HG02610 (cell line): ENCODE measurements around the gene TBX15.

ENCODE experiments used
- ATAC-seq: cut with Tn5 transposase; IDR thresholded peaks from one replicate; pipeline ENCODE4 v1.9.1; 2021; ENCODE audit warnings: mild to moderate bottlenecking, moderate library complexity; ENCODE audit not compliant: unreplicated experiment

Gene TBX15

DNA sequence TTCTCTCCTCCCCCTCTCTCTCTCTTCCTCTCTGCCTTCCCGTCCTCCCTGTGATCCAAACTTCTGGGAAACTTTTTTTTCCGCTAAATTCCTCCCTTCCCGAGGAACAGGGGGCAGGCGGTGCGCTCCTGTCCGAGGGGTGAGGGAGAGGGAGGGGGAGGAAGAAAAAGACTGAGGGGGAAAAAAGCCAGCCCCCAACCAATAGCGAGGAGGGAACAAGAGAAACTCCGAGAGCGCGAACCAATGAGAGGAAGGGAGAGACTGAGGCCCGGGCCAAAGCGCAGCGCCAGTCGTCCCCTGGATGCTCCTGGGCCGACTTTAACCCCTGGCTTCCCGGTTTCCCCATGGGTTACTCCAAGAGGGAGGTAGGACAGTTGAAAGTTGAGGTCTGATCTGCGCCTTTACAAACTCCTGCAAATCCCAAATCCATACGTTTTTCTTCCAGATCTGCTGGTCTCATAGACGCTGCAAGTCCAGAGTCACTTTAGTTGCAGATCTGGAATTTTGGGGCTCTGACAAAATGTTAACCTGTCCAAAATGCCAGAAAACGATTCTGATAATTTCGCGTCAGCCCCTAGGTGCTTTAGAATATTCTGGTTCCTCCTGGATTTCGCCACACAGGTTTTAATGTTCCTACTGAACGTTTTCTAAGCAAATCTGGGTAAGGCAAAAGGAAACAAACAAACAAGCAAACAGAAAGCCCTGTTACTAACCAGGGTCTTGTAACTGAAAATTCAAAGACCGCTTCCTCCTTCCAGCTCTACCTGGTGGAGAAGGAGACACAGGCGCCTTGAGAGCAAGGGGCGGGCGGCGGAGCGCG, at the start of gene TBX15:
TBX15 (minus strand) TSS at position 158 of the 820 bp plus-strand sequence. CDS start 548 bp downstream, outside the sequence.
- no peak for ATAC-seq

DNA sequence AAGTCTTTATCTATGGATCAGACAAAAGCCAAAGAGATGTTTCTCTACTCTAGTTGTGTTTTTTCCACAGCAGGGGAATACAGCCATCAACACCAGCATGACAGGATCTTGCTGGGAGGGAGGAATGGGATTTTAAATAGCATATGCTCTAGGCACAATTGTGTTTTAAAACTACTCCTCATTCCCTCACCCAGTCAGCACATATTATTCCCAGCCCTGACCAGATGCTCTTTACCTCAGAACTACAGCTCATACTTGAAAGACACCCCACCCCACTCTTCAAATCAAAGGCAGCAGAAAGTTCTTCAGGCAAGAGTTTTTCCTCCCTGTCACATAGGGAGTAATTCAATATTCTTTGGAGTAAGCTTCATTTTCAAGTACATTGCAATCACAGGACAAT, 46.2 kb upstream of the TBX15 start:
- ATAC-seq, result no peak

DNA sequence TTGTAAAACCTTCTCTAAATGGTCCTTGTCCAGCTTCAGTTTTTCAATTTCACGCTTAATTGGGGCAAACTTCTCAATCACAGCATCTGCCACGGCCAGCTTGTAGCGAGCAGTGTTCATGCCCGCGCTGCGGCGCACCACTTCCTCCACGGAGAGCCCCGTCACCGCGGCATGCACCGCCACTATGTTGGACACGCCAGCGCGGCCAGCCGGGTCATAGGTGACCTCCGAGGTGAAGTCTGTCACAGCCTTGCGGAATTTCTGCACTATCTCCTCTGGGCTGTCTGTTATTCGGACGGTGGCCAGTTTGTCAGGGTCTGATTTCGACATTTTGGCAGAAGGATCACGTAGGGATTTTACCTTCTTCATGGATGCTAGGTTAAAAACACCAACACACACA, 44.8 kb upstream of the TBX15 start:
- no peak for ATAC-seq

DNA sequence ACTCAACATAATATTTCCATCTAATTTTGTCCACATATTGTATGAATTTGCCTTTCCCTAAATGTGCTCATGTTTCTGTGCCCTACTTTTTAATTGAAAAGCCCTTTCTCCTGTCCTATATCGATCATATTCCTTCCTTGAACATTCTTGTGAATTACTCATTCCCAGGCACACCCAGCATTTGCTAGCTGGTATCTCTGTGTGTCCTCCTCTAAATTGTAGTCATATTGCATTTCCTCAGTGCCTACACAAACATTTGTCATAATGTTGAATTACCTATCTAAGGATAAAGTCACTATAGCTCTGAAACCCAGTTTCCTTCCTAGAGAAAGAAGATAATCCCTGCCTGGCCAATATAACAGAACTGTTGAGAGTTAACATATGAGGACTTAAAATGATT, 39.6 kb upstream of the TBX15 start:
- ATAC-seq, result no peak

DNA sequence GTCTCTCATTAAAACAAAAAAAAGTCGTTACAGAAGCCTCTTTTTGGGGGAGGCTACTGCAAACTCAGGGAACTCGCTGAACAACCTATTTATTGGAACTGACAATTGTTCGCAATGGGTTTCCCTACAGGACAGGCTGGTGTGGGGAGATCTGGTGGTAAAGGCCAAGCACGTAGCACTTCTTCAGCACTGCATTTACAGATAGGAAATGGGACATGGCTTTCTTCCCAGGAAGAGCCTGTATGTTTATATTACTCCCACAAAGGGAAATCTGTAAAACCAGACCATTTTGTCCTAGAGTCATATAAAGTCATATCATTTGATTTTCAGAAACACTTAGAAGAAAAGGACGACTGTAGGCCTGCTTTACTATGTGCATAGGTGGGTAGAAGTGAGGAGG, 38.8 kb upstream of the TBX15 start:
- ATAC-seq, result no peak

DNA sequence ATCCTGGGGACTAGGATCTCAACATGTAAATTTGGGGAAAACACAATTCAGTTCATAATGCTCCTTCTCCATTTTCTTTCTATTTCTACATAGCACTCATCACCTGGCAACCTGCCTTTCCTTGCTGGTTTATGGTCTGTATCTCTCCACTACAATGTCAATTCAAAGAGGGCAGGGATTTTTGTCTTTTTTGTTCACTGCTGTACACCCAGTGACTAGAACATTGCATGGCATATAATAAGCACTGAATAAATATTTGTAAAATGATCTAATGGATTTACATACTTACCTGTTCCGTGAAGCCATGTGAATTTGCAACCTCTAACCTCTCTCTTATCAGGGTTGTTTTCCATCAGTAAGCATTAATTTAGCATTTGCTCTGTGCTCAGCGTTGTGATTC, 27.4 kb upstream of the TBX15 start:
- no peak for ATAC-seq

DNA sequence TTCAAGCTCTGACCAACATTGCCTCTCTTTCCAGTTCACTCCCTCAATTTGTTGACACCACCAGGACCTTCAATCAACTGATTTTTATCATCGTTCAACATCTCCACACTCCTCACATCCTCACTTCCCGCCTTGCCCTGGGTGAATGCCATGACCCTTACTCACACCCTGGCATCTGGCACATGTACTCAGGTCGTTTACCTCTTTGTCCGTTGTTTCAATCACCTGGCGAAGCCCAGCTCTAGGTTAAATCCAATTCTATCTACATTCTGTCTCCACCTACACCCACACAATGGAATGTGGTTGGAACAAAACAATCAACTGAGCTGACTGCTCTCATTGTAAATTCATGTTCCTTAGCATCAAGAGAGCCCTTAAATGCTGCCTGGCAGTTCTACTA, 24.2 kb upstream of the TBX15 start:
- ATAC-seq, result no peak

DNA sequence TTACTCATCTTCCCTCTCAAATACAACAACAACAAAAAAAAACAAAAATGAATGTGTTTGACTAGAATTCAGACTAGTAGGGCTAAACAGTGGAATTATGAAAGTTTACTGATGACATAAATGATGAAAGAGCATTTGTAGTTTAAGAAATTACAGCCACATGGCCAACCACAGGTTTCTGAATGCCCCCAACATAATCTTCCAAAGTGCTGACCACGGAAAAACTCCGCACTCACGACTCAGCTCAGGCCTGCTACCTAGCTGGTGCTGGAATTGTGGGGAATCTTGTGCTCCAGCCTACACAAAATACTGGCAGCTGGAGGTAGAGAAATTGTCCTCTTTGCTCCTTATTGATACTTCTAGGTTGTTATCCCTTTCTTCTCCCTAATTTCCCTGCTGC, 23.6 kb upstream of the TBX15 start:
- ATAC-seq, result no peak

DNA sequence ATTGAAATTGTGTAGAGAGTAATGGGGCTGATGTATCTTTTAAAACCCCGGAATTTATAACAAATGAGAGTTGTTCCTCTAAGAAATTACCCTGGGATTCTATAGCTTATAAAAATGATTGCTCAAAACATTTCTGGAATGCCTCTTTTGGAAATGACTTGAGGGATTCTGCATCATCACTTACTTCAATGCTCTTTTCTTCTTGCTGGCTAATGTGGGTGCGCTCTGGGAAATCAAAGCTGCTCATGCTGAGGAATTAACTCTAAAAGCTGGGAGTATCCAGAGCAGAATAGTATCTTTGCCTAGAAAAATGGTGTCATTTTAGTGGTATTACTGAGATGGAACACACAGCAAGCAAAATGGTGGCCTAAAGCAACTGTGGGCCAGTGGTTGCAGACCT, 23.0 kb upstream of the TBX15 start:
- no peak for ATAC-seq

DNA sequence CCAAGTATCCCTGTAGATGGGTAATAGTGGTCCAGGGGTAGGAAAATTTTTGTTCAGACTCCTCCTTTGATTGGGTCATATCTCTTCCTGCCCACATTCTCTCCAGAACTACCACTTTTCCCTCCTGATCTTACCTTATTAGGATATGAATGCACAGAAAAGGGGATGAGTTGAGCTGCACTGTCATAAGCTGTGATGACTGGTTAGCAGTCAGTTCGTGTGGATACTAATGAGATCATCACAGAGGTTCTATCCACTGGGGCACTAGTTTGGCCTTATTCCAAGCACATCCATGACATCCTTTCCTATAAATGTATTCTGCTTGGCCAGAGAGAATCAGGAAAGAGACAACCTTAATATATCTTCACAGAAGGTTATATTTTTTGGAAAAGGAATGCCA, 22.1 kb upstream of the TBX15 start:
- no peak for ATAC-seq

DNA sequence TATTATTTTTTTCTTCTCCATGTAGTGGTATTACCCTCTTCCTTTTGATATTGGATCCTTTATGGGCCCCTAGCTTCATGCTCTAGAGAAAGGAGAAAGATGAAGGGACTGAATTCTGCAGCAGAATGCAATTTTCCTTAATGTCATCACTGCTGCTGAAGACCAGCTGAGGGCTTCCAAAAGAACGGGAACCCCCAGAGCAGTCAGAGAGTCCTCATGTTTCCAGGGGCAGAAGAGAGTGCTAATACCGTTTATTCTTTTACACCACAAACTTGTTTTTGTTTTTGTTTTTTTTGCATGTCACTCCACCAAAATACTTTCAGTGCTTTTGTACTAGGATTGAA, 21.1 kb upstream of the TBX15 start:
- no peak for ATAC-seq

DNA sequence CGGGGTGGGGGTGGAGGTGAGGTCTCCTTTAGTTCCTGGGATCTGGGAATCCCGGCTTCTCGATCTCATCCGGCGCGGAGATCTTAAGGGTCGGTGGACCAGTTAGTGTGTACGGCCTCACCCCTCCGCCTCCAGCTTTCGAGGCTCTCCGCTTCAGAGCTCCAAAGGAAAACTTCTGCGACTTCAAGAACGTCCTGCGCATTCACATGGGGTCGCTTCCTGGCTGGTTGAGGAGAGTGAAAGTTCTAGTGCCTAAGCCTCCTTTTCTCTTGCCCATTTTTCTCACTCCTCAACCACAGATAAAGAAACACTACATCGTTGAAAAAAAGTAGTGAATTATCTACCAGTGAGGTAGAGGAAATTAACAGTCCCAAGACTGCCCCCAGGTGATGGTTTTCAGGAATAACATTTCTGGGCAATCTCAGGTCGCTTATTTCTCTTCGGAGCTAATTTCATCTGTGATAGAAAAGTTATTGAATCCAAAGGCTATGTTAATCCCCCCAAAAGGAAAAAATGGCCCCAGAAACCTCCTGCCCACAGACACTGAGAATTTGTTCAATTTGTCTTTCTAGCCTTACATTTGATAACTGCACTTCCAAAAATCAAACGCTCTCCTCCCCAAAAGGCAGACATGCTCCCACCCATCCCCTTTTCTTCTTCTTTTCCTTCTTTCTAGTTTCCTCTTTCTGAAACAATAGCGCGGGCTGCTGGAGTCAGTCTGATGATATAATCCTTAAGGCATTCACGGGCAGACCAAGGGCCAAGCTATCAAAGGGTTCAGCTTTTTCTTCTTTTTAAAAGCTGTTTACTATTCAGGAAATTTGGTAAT, 20.6 kb upstream of the TBX15 start:
- ATAC-seq, result no peak

DNA sequence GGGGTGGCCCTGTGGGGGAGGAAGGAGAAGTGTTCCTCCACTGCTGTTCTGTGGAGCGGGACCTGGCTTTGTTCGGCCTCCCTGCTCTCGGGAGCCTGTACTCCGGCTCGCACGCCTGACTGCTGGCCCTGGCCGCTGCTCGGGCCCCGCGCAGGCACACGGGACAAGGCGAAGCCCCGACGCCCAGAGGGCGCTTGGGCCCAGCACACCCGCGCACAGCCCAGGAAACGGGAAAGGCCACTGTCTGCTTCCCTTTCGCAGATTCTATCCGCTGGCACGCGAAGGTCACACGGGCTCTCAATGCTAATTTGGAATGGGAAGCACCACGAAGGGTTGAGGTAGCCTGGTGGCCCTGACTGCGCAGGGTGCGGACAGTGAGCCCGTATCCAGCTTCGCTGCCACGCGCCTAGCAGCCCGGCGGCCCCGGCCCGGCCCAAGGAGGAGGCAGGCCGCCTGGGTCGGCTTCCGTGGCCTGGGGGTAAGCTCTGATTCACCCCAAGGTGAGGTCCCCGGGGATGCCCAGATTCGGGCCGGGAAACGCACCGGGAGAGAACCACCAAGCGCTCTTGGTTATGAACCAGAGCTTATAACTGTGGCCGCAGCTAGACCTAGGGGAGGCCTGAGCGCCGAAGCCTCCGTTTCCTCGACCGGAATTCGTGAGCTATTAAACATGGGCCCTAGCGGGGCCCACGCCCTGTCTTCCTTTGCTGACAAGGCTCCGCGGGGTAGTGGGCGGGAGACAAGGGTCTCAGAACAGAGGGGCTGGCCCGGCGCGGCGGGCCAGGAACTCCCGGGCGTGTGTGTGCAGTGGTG, 19.7 kb upstream of the TBX15 start:
- no peak for ATAC-seq

DNA sequence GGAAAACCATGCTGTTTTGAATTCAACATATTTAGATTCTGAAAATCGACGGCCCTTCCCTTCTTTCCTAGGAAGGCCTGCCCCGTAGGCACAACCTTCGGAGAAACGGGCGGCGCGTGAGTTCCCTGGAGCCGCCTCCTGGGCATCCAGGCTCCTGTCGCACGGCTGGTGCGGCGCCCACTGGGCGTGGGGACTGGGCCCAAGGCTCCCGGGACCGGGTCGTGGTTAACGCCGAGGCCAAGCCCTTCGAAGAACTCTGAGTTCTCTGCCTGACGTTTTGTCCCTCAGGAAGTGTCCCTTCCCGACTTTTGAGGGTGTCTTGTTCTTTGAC, 19.2 kb upstream of the TBX15 start:
- no peak for ATAC-seq

DNA sequence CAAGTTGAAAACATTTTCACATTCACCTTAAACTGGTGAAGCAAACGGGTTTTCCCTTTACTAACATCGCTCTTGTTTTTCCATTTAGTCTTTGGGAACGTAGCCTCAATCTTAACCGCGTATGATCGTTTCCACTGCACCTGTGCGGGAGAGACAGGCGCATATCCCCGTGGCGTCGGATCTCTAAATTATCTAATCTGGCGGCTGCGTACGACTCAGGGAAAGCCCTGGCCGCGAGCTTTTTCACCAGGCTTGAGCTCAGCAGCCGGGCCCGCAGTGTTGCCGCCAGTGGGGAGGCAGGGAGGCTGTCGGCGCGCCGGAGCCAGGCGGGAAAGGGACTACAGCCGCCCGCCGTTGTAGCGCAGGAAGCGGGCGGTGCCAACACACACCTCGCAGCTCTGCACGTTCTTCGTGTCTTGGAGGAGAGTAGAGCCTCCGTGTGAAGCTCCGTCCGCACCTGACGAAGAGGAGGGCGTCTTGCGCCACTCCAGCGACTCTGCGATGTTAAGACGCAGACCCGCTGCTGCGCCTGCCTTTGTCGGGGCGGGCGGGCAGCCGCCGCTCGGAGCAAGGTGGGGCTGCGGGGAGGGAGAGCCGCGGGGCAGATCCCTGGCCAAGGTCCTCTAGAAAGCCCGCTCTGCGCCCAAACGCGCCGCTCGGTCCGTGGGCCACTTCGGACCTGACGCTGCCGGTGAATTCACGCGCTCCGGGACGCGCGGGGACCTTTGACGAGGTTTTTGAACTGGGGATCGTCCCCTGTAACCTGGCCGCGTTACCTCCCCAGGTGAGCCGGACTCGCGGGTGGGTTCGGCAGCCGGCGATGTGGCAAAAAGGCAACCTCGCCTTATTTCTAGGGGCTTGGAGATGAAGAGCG, 18.5 kb upstream of the TBX15 start:
- ATAC-seq, result no peak

DNA sequence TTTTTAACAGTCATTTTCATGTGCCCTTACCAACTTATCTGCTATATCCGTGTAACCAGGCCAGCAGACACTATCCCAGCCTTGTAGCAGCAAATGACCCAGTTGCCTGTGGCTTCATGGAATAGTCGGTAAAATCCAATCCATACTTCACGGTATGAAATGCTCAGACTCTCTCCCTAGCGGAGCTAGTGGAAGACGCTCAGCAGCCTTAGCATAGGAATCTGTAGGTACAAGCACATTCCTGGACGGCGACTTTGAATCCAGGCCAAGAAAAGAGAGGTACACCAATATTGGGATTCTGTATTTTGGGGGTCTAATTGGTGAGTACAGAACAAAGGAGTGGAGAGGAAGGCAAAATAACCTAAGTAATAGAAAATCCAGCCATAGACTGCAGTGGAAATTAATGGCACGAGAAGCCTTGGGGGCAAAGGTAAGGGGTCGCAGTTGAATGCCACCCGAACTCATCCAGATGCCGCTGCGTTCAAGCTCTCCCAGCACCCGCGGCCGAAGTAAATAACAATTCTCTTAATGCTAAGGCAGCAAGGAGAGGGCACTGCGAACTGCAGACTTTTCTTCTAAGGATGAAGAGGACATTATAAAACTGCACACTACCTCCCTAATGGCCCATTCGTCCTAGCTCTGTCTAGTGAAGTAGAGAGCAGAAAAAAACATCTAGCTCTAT, 17.7 kb upstream of the TBX15 start:
- no peak for ATAC-seq

DNA sequence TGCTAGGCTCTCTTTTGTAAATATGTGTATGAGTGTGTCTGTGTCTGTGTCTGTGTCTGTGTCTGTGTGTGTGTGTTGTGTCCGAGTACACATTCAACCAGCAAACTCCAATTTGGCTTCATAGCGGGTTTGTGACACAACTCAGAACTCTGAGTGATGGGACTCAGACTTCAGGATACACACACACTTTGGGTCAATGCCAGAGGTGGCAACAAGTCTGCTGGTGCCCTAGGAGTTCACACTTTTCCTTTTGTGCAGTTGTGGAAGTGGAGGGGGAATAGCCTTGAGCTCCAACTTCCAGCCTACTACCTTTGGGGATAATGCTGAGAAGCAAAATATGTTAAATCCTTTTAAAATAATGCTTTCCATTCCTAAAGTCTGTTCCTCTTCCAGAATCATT, 16.6 kb upstream of the TBX15 start:
- no peak for ATAC-seq

DNA sequence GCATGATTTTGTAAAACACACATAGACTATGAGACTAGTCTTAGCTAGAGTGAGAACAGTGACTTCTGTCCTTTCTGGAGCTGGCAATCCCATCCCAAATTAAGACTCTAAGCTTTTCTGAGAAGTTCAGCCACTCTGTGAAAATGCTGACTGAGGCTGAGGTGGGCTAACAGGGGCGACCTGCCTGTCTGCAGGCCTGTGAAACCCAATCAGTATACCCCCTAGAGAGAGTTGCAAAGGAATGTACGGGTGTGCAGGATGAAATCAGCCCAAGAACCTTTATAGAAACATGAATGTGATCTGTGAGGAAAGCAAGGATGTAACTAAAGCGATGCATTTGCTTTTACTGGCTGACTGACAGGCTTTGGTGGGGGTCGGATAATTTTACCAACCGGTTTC, 16.0 kb upstream of the TBX15 start:
- no peak for ATAC-seq

DNA sequence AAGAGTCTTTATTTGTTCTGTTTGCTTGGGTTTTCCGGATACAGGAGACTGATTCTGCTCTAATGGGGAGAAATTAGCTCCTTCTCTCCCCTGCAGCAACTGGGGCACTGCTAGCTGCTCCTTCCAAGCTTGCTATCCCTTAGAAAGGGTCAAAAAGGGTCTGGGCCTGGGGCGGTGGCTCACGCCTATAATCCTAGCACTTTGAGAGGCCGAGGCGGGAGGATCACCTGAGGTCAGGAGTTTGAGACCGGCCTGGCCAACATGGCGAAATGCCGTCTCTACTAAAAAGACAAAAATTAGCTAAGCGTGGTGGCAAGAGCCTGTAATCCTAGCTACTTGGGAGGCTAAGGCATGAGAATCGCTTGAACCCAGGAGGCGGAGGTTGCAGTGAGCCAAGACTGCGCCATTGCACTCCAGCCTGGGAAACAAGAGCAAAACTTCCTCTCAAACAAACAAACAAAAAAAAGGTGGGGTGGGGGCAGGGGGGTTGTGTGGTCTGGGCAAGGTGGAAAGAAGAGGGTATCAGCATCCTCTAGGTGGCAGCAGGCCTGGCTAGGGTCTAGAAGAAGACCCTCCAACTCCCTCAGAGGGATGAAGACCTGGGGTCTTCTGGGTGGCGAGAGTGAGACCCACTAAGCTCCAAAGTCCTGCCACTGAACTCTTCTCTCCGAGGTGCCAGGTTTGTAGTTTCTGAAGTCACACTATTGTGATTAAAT, 15.4 kb upstream of the TBX15 start:
- no peak for ATAC-seq
